Neural progenitor cell (in vitro differentiated cells): ENCODE measurements around the gene VSIG10.

Source experiments
- CTCF ChIP-seq: fragments of 200-600 bp; sonication (generic); IDR thresholded peaks from 2 replicates; pipeline ENCODE4 v1.5.1; 2017; ENCODE audit warnings: antibody characterized with exemption, mild to moderate bottlenecking
- EZH2 ChIP-seq: fragments of 200-600 bp; sonication (generic); IDR thresholded peaks from 2 replicates; pipeline ENCODE4 v1.6.1; 2017; ENCODE audit warnings: antibody characterized with exemption, mild to moderate bottlenecking, moderate library complexity
- EZH2phosphoT487 ChIP-seq: fragments of 200-600 bp; sonication (generic); IDR thresholded peaks from 2 replicates; pipeline ENCODE4 v1.6.1; 2017; ENCODE audit warnings: antibody characterized with exemption

DNA sequence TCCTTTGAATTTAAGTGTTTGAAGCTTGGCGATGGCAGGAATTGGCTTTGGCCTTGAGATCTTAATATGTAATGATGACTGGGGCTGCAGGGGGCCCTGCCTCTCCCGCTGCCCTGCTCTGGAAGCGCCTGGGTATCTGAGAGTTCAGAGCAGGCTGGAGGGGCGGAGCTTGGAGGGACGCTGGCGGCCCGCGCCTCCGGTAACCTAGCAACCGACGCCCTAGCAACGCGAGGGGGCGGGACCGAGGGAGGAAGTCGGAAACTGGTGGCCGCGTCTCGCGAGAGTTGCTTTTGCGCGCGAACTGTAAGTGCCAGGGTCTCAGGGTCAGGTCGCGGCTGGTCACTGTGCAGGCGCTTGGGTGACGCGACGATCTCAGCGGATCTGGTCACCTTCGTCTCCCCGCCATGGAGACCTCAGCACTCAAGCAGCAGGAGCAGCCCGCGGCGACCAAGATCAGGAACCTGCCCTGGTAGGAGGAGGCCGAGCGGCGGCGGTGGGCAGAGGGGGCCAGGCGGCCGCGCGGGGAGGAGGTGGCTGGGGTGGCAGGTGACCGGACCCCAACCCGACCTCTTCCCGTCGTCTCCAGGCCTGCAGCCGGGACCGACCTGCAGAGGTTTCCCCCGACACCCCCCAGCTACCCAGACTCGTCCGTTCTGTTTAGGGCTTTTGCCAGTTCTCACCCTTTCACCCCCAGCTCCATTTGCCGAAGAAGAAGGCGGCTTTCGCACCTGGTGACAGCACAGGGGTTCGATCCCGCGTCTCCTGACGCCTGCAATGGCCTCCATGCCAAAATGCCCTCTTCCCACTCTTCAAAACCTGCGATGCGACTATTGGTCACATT is 87.2 kb downstream of the VSIG10 start, which contains the start of gene RFC5:
- no peak for TF ChIP-seq CTCF
- no peak for TF ChIP-seq EZH2
- no peak for TF ChIP-seq EZH2phosphoT487
